ENCODE data around the gene GPR137C. TPM values are rescaled to one million over a fixed set of nuclear protein-coding genes. Genes with fewer than 3 reads are reported as not detected.

Gene GPR137C
- total and polyA plus RNA-seq, 2 of the 8 experiments (the other 6 are each of a cell fraction or from before 2014, with no cell fraction given) = 2.7 to 4.3 TPM

GRCh38 chr14:52590318-52590717 is 37.7 kb downstream of the GPR137C start:
- no peak overlapping the region for H3K27ac ChIP-seq (ENCODE audit: low read depth, low read length)
- no peak overlapping the region for H3K18ac ChIP-seq (ENCODE audit: extremely low read depth, low read length)
- no peak overlapping the region for H3K4me2 ChIP-seq (ENCODE audit: insufficient read depth in 1 of 2, low read depth in 2 of 2, low read length in 2 of 2)
- H3K9ac ChIP-seq (replicated peaks in 1 of 4; ENCODE audit: extremely low read depth in 1 of 4, low read depth in 3 of 4, low read length in 3 of 4) = no peak overlapping the region
- no peaks in the 10 kb centered on the region for H3K23me2 ChIP-seq (ENCODE audit: low read depth, low read length)
- ChIA-PET CTCF (ENCODE audit: partially characterized antibody) (interaction anchor here (0.6 kb wide), 1 partner anchor 178 kb away, joined by 4 read pairs; no protein-coding TSS in a partner anchor), POLR2A (ENCODE audit: partially characterized antibody) (no interaction called here)
- no peaks in the 10 kb centered on the region for H3K79me1 ChIP-seq (ENCODE audit: low read depth, low read length)
- H3K79me2 ChIP-seq (ENCODE audit: control insufficient read depth in 1 of 2, insufficient read depth in 2 of 2, low read length in 2 of 2) = no peaks in the 10 kb centered on the region
- H3K9me3 ChIP-seq (ENCODE audit: insufficient read depth in 2 of 2, low read depth in 1 of 2, low read length in 1 of 2) = no peaks in the 10 kb centered on the region
- no peak overlapping the region for H3K56ac ChIP-seq (replicated peaks; ENCODE audit: insufficient read length, low read depth, low read length)
- no peak overlapping the region for H2AFZ ChIP-seq (ENCODE audit: low read length)
- no peak overlapping the region for H3K4me3 ChIP-seq (ENCODE audit: extremely low read depth in 1 of 4, insufficient read depth in 2 of 4, low read depth in 3 of 4, low read length in 4 of 4)
- H4K8ac ChIP-seq (ENCODE audit: extremely low read depth, insufficient read depth, low read length) = no peak overlapping the region
- no peak overlapping the region for H2BK12ac ChIP-seq (ENCODE audit: low read depth, low read length)
- no peaks in the 10 kb centered on the region for H3K4me1 ChIP-seq (replicated peaks in 1 of 4; ENCODE audit: control insufficient read depth in 3 of 4, insufficient read depth in 4 of 4, low read length in 3 of 4)
- H3K23ac ChIP-seq (ENCODE audit: insufficient read length) = no peak overlapping the region
- no peak overlapping the region for H2AK5ac ChIP-seq (ENCODE audit: low read depth, low read length)
- no peak overlapping the region for H2BK15ac ChIP-seq (ENCODE audit: low read length)
- H4K20me1 ChIP-seq (replicated peaks in 1 of 2; ENCODE audit: control insufficient read depth in 1 of 2, insufficient read depth in 2 of 2, low read length in 2 of 2) = no peaks in the 10 kb centered on the region
- no peak overlapping the region for H3K4ac ChIP-seq (replicated peaks; ENCODE audit: insufficient read length, low read depth, low read length)
- no peak overlapping the region for H2BK20ac ChIP-seq (ENCODE audit: low read length)
- no peak for DNase-seq (ENCODE audit: low read depth in 1 of 2, low spot score in 2 of 2)
- H4K5ac ChIP-seq (ENCODE audit: insufficient read length, low read depth, low read length) = no peak overlapping the region
- H2BK5ac ChIP-seq (ENCODE audit: low read depth, low read length) = no peak overlapping the region
- no peaks in the 10 kb centered on the region for H3K36me3 ChIP-seq (ENCODE audit: control insufficient read depth in 2 of 4, insufficient read depth in 4 of 4, low read length in 3 of 4)
- no peaks in the 10 kb centered on the region for H3K27me3 ChIP-seq (replicated peaks in 1 of 4; ENCODE audit: control insufficient read depth in 3 of 4, extremely low read depth in 1 of 4, insufficient read depth in 3 of 4, low read length in 3 of 4)
- H2BK120ac ChIP-seq (replicated peaks; ENCODE audit: low read depth, low read length) = no peak overlapping the region
- H4K91ac ChIP-seq (replicated peaks; ENCODE audit: insufficient read length, low read length) = no peak overlapping the region
- H3K14ac ChIP-seq (ENCODE audit: insufficient read length) = no peak overlapping the region
- no peak for FAIRE-seq
- WGBS, 2 experiments (ENCODE audit: extremely low coverage in 1 of 2, insufficient coverage in 1 of 2, insufficient read length in 1 of 2, insufficient replicate concordance in 2 of 2, low coverage in 1 of 2, low lambda C conversion rate in 2 of 2, missing lambda C conversion rate in 1 of 2) = 92% methylated on average over 1 of the region's 1 CpG; no CpG with 5 or more reads in 1 of the 2 experiments
- TF ChIP-seq BRCA1 (IDR thresholded peaks at IDR 0.05; ENCODE audit: low read depth, low read length) = no peak
- no peak for TF ChIP-seq POLR2A (IDR thresholded peaks at IDR 0.05; ENCODE audit: control extremely low read depth in 1 of 2, low read depth in 2 of 2, low read length in 2 of 2)
- TF ChIP-seq RFX5 (IDR thresholded peaks at IDR 0.05; ENCODE audit: borderline replicate concordance, low read depth, low read length) = no peak
